Amniotic epithelial cell (primary cell): Measurements from ENCODE around the gene DCAF11.
"Not testable (repeated sequence)": the region's sequence is repeated elsewhere in the genome, so short reads cannot be mapped to it uniquely, and the experiment has no call there.

Experiments used
- DNase-seq: peaks from one replicate; pipeline ENCODE4 v3.0.0-alpha.2; 2010; ENCODE audit warnings: low read depth

DCAF11 gene

DNA sequence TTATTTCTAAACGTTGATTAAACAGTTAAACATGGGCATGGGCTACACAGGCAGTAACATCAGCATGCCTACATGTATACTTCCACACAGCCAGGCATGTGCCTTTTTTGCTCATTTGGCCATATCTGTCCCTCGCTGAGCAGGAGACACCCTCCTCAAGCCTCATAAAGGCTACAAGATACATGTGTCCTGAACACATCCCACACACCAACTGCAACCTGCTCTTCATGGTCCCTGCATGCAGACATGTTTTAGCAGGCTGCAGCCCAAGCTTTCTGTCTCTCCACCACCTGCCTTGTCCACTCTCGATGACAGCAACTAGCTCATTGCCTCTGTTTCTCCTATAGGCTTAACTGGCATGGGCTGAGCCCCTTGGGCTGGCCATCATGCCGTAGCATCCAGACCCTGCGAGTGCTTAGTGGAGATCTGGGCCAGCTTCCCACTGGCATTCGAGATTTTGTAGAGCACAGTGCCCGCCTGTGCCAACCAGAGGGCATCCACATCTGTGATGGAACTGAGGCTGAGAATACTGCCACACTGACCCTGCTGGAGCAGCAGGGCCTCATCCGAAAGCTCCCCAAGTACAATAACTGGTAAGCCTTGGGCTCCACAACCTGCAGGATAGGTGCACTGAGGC lies 17.9 kb upstream of the DCAF11 start:
- DNase-seq: no peak

DNA sequence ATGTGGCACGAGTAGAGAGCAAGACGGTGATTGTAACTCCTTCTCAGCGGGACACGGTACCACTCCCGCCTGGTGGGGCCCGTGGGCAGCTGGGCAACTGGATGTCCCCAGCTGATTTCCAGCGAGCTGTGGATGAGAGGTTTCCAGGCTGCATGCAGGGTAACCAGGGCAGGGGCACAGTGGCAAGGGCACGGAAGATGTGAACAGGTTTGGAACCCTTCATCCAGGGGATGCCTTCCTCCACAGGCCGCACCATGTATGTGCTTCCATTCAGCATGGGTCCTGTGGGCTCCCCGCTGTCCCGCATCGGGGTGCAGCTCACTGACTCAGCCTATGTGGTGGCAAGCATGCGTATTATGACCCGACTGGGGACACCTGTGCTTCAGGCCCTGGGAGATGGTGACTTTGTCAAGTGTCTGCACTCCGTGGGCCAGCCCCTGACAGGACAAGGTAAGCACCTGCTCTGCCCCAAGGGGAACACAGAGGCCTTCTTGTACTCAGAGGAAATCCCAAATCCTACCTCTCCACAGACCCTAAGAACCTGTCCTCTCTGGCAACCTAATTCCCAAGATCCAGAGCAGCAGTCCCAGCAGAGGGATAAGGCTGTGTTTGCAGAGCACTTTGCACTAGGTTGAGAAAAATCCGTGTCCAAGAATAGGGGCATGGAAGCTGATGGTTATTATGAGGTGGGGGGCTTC lies 16.2 kb upstream of the DCAF11 start:
- DNase-seq: no peak

- no peak for DNase-seq
Measured at GRCh38 chr14:24098927-24099813, 15.4 kb upstream of the DCAF11 start.

- peak; percentile 21 for DNase-seq
Measured at GRCh38 chr14:24100197-24100981, 14.2 kb upstream of the DCAF11 start.

GRCh38 chr14:24100982-24101494 lies 13.5 kb upstream of the DCAF11 start:
- no peak for DNase-seq

GRCh38 chr14:24102357-24103048 lies 12.1 kb upstream of the DCAF11 start:
- DNase-seq: no peak

DNA sequence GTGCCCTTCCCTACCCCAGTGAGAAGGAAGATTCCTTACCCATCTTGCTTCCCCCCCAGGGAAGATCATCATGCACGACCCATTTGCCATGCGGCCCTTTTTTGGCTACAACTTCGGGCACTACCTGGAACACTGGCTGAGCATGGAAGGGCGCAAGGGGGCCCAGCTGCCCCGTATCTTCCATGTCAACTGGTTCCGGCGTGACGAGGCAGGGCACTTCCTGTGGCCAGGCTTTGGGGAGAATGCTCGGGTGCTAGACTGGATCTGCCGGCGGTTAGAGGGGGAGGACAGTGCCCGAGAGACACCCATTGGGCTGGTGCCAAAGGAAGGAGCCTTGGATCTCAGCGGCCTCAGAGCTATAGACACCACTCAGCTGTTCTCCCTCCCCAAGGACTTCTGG lies 11.1 kb upstream of the DCAF11 start:
- no peak for DNase-seq

DNA sequence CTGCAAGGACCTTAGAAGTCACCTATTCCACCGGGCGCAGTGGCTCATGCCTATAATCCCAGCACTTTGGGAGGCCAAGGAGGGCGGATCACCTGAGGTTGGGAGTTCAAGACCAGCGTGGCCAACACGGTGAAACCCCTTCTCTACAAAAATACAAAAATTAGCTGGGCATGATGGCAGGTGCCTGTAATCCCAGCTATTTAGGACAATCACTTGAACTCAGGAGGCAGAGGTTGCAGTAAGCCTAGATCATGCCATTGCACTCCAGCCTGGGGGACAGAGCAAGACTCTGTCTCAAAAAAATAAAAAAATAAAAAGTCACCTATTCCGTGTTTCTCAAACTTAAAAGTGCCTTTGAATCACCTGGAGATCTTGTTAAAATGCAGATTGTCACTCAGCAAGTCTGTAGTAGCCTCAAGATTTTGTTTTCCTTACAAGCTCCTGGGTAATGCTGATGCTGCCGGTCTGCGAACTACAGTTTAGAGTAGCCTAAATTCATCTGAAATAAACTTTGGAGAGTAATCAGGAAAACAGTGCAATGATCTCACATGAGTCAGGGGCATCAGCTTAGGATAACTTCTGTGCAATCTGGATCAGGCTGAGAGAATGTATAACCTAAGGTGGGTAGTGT lies 8.9 kb upstream of the DCAF11 start:
- DNase-seq: not testable (repeated sequence)

GRCh38 chr14:24106672-24107271 lies 7.8 kb upstream of the DCAF11 start:
- DNase-seq: no peak

- no peak for DNase-seq
Measured at GRCh38 chr14:24108336-24108874, 6.2 kb upstream of the DCAF11 start.

GRCh38 chr14:24110060-24110459 lies 4.5 kb upstream of the DCAF11 start:
- no peak for DNase-seq

DNA sequence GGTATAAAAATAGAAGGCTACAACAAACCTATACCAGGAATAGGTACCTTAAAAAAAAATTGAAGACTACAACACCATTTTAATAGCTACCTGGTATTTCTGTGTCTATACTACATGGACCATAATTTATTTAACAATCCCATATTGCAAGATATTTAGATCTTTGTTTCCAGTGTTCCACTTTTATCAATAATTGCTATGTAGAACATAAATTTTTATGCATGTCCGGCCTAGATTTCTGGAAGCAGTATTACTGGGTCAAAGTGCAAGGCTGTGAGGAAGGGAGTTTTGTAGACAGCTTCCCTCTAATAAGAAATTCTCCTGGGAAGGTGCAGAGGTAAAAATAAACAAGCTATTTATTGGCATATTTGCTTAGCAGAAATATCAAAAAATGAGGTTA lies 4.1 kb upstream of the DCAF11 start:
- no peak for DNase-seq

DNA sequence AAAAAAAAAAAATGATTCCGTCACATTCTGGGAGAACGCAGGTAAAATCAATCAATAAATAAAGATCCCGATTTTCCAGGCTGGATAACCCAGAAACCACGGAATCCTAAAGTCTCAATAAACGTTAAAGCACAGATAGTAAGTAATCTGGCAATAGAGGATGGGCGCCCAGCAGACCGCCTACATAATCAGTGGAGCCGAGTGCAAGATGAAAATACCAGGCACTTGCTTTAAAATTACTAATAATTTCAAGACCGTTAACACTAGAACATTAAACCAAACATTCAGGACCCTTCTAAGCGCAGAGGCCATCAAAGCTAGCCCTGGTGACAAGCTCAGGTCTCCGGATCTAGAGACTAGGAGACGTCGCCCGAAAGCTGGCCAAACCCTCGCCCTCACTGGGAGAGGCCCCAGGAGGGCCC lies 1.2 kb upstream of the DCAF11 start:
- no peak for DNase-seq

GRCh38 chr14:24113801-24114531 lies 611 bp upstream of the DCAF11 start:
- DNase-seq: peak; percentile 92

- no peak for DNase-seq
Measured at GRCh38 chr14:24115422-24116127, 998 bp downstream of the DCAF11 start.

- no peak for DNase-seq
Measured at GRCh38 chr14:24116128-24116814, 1.7 kb downstream of the DCAF11 start.

DNA sequence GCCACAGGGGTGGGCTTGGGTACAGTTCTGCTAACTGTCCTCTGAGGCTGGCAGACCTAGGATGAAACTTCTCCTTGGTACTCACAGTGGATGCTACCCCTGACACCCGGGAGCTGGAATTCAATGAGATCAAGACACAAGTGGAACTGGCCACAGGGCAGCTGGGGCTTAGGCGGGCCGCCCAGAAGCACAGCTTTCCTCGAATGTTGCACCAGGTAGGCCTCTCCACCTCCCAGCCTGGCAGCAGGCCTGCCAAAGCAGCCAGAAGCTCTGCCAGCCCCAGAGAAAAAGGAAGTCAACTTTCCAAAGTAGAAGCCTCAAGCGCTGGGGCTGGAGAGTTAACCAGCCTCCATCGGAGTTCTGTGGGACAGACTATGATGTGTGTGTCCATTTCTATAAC lies 2.6 kb downstream of the DCAF11 start:
- no peak for DNase-seq

DNA sequence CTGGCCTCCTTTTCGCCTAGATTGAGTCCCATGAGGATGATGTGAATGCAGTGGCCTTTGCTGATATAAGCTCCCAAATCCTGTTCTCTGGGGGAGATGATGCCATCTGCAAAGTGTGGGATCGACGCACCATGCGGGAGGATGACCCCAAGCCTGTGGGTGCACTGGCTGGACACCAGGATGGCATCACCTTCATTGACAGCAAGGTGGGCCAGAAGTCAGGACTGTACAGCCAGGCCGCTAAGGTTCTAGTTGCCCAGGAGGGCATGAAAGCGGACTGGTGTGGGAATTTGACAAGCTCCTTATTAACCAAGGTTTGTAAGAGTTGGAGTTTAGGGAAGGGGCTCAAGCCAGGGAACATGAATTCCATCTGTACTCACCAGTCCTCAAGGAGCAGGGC lies 5.1 kb downstream of the DCAF11 start:
- no peak for DNase-seq
